Upper lobe of left lung (tissue), 6 donors: ENCODE data around the gene HPS3. TPM values are rescaled to one million over a fixed set of nuclear protein-coding genes. Genes with fewer than 3 reads are reported as not detected.

Experiments used
- ATAC-seq, 2 donors: fragments of 200-7000 bp; cut with Tn5 transposase; one replicate each; pipeline ENCODE4 v1.9.1; 2022; ENCODE audit warnings: mild to moderate bottlenecking in 2 of 2, moderate library complexity in 2 of 2; ENCODE audit not compliant: low FRiP score in 2 of 2
- DNase-seq, 2 donors: peaks; one replicate each; pipeline ENCODE4 v3.0.0-alpha.2; 2019 to 2020
- H3K27ac ChIP-seq, 4 donors: fragments of 200-600 bp; sonication (generic); one replicate each; pipeline ENCODE4 v1.5.1; 2016 to 2019
- H3K27me3 ChIP-seq, 4 donors: fragments of 200-600 bp; sonication (generic); one replicate each; pipeline ENCODE4 v1.5.1; 2017 to 2019
- H3K36me3 ChIP-seq, 4 donors: fragments of 200-600 bp; sonication (generic); one replicate each; pipeline ENCODE4 v1.5.1; 2016 to 2019
- H3K4me1 ChIP-seq, 4 donors: fragments of 200-600 bp; sonication (generic); one replicate each; pipeline ENCODE4 v1.5.1; 2018 to 2019
- H3K4me3 ChIP-seq, 4 donors: fragments of 200-600 bp; sonication (generic); one replicate each; pipeline ENCODE4 v1.5.1; 2017 to 2019; ENCODE audit warnings: mild to moderate bottlenecking in 2 of 4, moderate library complexity in 1 of 4
- H3K9me3 ChIP-seq, 4 donors: fragments of 200-600 bp; sonication (generic); one replicate each; pipeline ENCODE4 v1.5.1; 2018 to 2019
- CTCF ChIP-seq, 6 experiments: fragments of 450-650 bp in 4 of 6; fragments of 200-600 bp in 2 of 6; sonication (generic) in 2 of 6; IDR thresholded peaks; one replicate each; pipeline ENCODE4 v1.5.1; 2016 to 2019; ENCODE audit warnings: antibody characterized with exemption in 6 of 6
- EP300 ChIP-seq, 4 donors: sonication (generic); formaldehyde crosslinking; IDR thresholded peaks; one replicate each; pipeline ENCODE4 v1.5.1; 2017; ENCODE audit warnings: antibody characterized with exemption in 4 of 4, control low read depth in 2 of 4
- POLR2A ChIP-seq, 4 donors: fragments of 450-650 bp; IDR thresholded peaks; one replicate each; pipeline ENCODE4 v1.5.1; 2016 to 2017; ENCODE audit warnings: antibody characterized with exemption in 4 of 4, mild to moderate bottlenecking in 2 of 4
- POLR2AphosphoS5 ChIP-seq, 2 donors: sonication (generic); formaldehyde crosslinking; IDR thresholded peaks; one replicate each; pipeline ENCODE4 v1.5.1; 2017; ENCODE audit warnings: antibody characterized with exemption in 2 of 2
- WGBS, 2 donors: methylation state at CpG; one replicate each; pipeline ENCODE4 v1.1.5; 2017 to 2018; 5-methylcytosine and 5-hydroxymethylcytosine counted together
- total RNA-seq, 6 donors: library from RNA; depleted of rRNA in 4 of 6; stranded (reverse); fragments of >200 nt in 4 of 6; gene quantifications; one replicate each; pipeline versions ENCODE4 v1.1.0 to v1.2.1, GENCODE V29; 2016 to 2021
- donor health status: DM: no; HTN: no; CAD: no; lungs with moderate emphysema.
- donor health status: DM: no; HTN: yes; CAD: no; lungs with severe emphysema.

Gene HPS3
- total RNA-seq, 6 donors from 2014 or later: 13.4 to 29.8 (median 17.8) TPM

GRCh38 chr3:149163066-149163465, 33.6 kb downstream of the HPS3 start:
- no peaks in the 10 kb centered on the region for H3K9me3 ChIP-seq
- H3K27ac ChIP-seq: no peak overlapping the region
- H3K4me1 ChIP-seq: no peaks in the 10 kb centered on the region
- TF ChIP-seq EP300 (IDR thresholded peaks at IDR 0.05): no peak
- TF ChIP-seq POLR2AphosphoS5 (IDR thresholded peaks at IDR 0.05): no peak
- no peak for TF ChIP-seq POLR2A (IDR thresholded peaks at IDR 0.05)
- no peak for TF ChIP-seq CTCF (IDR thresholded peaks at IDR 0.05)
- WGBS, 2 donors: 45 to 50% methylated on average over 1 of the region's 1 CpG
- H3K4me3 ChIP-seq: no peak overlapping the region
- ATAC-seq (no peak), DNase-seq (no peak)
- no peaks in the 10 kb centered on the region for H3K27me3 ChIP-seq
- peaks cover 2 to 91% (median 28%) of the 10 kb centered on the region in 4 donors for H3K36me3 ChIP-seq

GRCh38 chr3:149167898-149168297, 38.5 kb downstream of the HPS3 start:
- Histone ChIP-seq H3K36me3 (peaks cover 2 to 90% (median 22%) of the 10 kb centered on the region in 4 donors), H3K27ac (no peak overlapping the region), H3K4me3 (no peak overlapping the region), H3K4me1 (no peaks in the 10 kb centered on the region), H3K27me3 (no peaks in the 10 kb centered on the region), H3K9me3 (no peaks in the 10 kb centered on the region)
- no peak for DNase-seq
- TF ChIP-seq EP300 (IDR thresholded peaks at IDR 0.05) (no peak), POLR2AphosphoS5 (IDR thresholded peaks at IDR 0.05) (no peak), POLR2A (IDR thresholded peaks at IDR 0.05) (no peak), CTCF (IDR thresholded peaks at IDR 0.05) (no peak)
- 94% methylated on average over 2 of the region's 2 CpGs for WGBS, 2 donors
- ATAC-seq: no peak

GRCh38 chr3:149170672-149171071, 41.2 kb downstream of the HPS3 start:
- DNase-seq (no peak), ATAC-seq (no peak)
- Histone ChIP-seq H3K9me3 (no peaks in the 10 kb centered on the region), H3K27me3 (no peaks in the 10 kb centered on the region), H3K4me3 (no peak overlapping the region), H3K27ac (no peak overlapping the region), H3K4me1 (no peaks in the 10 kb centered on the region), H3K36me3 (peaks cover 2 to 88% (median 14%) of the 10 kb centered on the region in 4 donors)
- TF ChIP-seq POLR2A (IDR thresholded peaks at IDR 0.05) (no peak), CTCF (IDR thresholded peaks at IDR 0.05) (no peak), EP300 (IDR thresholded peaks at IDR 0.05) (no peak), POLR2AphosphoS5 (IDR thresholded peaks at IDR 0.05) (no peak)
- 97% methylated on average over 7 of the region's 7 CpGs for WGBS, 2 donors

GRCh38 chr3:149174901-149175300, 45.5 kb downstream of the HPS3 start:
- no peak for ATAC-seq
- no peak for TF ChIP-seq EP300 (IDR thresholded peaks at IDR 0.05)
- TF ChIP-seq POLR2AphosphoS5 (IDR thresholded peaks at IDR 0.05): no peak
- TF ChIP-seq CTCF (IDR thresholded peaks at IDR 0.05): no peak
- no peak for TF ChIP-seq POLR2A (IDR thresholded peaks at IDR 0.05)
- WGBS, 2 donors: 88 to 90% methylated on average over 3 of the region's 3 CpGs
- Histone ChIP-seq H3K27ac (no peak overlapping the region), H3K9me3 (no peaks in the 10 kb centered on the region), H3K4me1 (peaks cover 0 to 7% (median 3%) of the 10 kb centered on the region in 4 donors), H3K4me3 (no peak overlapping the region), H3K36me3 (peaks cover 0 to 53% (median 3%) of the 10 kb centered on the region in 4 donors), H3K27me3 (no peaks in the 10 kb centered on the region)
- DNase-seq: no peak

- no peak for ATAC-seq
- Histone ChIP-seq H3K4me3 (no peak overlapping the region), H3K36me3 (peaks cover 0 to 33% (median 0%) of the 10 kb centered on the region in 4 donors), H3K4me1 (peaks cover 4 to 13% (median 5%) of the 10 kb centered on the region in 4 donors), H3K9me3 (no peaks in the 10 kb centered on the region), H3K27me3 (no peaks in the 10 kb centered on the region), H3K27ac (no peak overlapping the region)
- no peak for DNase-seq
- no peak for TF ChIP-seq POLR2A (IDR thresholded peaks at IDR 0.05)
- TF ChIP-seq EP300 (IDR thresholded peaks at IDR 0.05): no peak
- TF ChIP-seq POLR2AphosphoS5 (IDR thresholded peaks at IDR 0.05): no peak
- 94 to 100% methylated on average over 1 of the region's 1 CpG for WGBS, 2 donors
These were observed 47.7 kb downstream of the HPS3 start for GRCh38 chr3:149177122-149177521.
